Lower lobe of right lung (tissue), 2 donors: ENCODE results near the gene DHRS7. TPM values are rescaled to one million over a fixed set of nuclear protein-coding genes. Genes with fewer than 3 reads are reported as not detected.

Experiments
- ATAC-seq, 2 donors: fragments of 200-7000 bp; cut with Tn5 transposase; one replicate each; pipeline ENCODE4 v1.9.1; 2020 to 2022; ENCODE audit warnings: mild to moderate bottlenecking in 2 of 2, moderate library complexity in 2 of 2
- DNase-seq: peaks from one replicate; pipeline ENCODE4 v3.0.0-alpha.2; 2020
- H3K27ac ChIP-seq: fragments of 200-600 bp; one replicate; pipeline ENCODE4 v1.8.0; 2022
- H3K27me3 ChIP-seq: fragments of 200-600 bp; one replicate; pipeline ENCODE4 v1.8.0; 2022; ENCODE audit warnings: low read depth
- H3K36me3 ChIP-seq: fragments of 200-600 bp; one replicate; pipeline ENCODE4 v1.8.0; 2022; ENCODE audit warnings: mild to moderate bottlenecking
- H3K4me1 ChIP-seq: fragments of 200-600 bp; one replicate; pipeline ENCODE4 v1.8.0; 2022
- H3K4me3 ChIP-seq: fragments of 200-600 bp; one replicate; pipeline ENCODE4 v1.8.0; 2022; ENCODE audit warnings: mild to moderate bottlenecking
- H3K9me3 ChIP-seq: fragments of 200-600 bp; one replicate; pipeline ENCODE4 v1.8.0; 2022
- intact Hi-C: fragments of 100-400 bp; cut with DNase I; formaldehyde crosslinking; loops from one replicate; pipeline ENCODE4 v1.11.0; 2022
- total RNA-seq: library from RNA; stranded (reverse); fragmentation: NEBNext Ultra II Directional; extraction: Animal tissue kit (Norgen Biotek cat#: 25700); gene quantifications from one replicate; pipeline ENCODE4 v1.2.1, GENCODE V29; 2021
- TF ChIP-seq, protein P1 (sequence below): fragments of 200-600 bp; IDR thresholded peaks from one replicate; pipeline ENCODE4 v1.8.0; 2022; ENCODE audit warnings: antibody characterized with exemption, mild to moderate bottlenecking
- donor health status: DM: no; HTN: yes; CAD: no; lungs with severe emphysema.

Gene DHRS7
- total RNA-seq, 1 donor from 2014 or later, result 72.8 TPM

DNA sequence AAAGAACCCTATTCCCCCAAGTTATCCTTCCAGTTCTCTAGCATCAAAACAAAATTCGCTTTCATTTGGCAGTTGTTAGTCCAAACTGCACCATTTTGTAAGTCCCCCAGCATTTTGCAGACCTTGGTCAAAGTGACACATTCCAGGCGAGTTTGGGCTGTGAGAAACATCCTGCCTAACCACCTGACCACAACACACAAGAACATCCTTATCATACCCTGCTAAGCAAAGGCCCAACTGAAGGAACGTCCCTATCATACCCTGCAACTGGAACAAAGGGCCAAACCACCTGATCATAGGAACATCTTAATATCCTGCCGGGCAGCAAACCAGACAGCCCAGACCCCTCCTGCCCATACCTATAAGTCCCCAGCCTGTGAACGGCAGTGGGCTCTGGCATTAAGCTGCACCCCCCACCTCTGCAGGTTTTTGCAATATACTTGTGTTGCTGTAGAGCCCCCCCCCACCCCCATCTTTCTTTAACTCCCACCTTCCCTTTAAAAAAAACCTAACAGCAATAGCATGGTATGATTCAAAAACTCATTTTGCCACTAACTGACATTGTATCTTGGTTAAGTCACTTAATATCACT, 70.8 kb downstream of the DHRS7 start:
- Histone ChIP-seq H3K4me1 (peaks cover 45% of the 10 kb centered on the region), H3K27ac (no peak overlapping the region), H3K36me3 (peaks cover 11% of the 10 kb centered on the region), H3K9me3 (no peaks in the 10 kb centered on the region), H3K4me3 (no peak overlapping the region), H3K27me3 (no peaks in the 10 kb centered on the region)
- intact Hi-C loops, result no loop called here
- TF ChIP-seq, protein P1, sequence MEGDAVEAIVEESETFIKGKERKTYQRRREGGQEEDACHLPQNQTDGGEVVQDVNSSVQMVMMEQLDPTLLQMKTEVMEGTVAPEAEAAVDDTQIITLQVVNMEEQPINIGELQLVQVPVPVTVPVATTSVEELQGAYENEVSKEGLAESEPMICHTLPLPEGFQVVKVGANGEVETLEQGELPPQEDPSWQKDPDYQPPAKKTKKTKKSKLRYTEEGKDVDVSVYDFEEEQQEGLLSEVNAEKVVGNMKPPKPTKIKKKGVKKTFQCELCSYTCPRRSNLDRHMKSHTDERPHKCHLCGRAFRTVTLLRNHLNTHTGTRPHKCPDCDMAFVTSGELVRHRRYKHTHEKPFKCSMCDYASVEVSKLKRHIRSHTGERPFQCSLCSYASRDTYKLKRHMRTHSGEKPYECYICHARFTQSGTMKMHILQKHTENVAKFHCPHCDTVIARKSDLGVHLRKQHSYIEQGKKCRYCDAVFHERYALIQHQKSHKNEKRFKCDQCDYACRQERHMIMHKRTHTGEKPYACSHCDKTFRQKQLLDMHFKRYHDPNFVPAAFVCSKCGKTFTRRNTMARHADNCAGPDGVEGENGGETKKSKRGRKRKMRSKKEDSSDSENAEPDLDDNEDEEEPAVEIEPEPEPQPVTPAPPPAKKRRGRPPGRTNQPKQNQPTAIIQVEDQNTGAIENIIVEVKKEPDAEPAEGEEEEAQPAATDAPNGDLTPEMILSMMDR, result no peak
- DNase-seq, result no peak
- ATAC-seq, result no peak

Other genes with a start within 250 kb of the DHRS7 start
- gene LRRC9, start 245.3 kb downstream of the DHRS7 start, total RNA-seq, result not detected
- gene PCNX4, start 73.5 kb downstream of the DHRS7 start, total RNA-seq, result 36.1 TPM
- 58.0 TPM for gene PPM1A, start 83.8 kb upstream of the DHRS7 start, total RNA-seq